ENCODE measurements around the gene WIF1.

WIF1 gene

GRCh38 chr12:65121049-65121955 lies at the start of gene WIF1:
Gene WIF1 (minus strand): TSS chr12:65121305. CDS start chr12:65121191, 114 bp downstream.
- DNase-seq: peak; percentile 5

GRCh38 chr12:65170209-65170881 lies 49.2 kb upstream of the WIF1 start:
- DNase-seq: peak; percentile 10

- peak; percentile 68 for DNase-seq
Observed at GRCh38 chr12:65169320-65170208, 48.5 kb upstream of the WIF1 start, which contains the start of gene LEMD3. Gene LEMD3 (plus strand): TSS chr12:65169583. CDS start chr12:65169597, 14 bp downstream.

- peak; percentile 38 for DNase-seq
Observed at GRCh38 chr12:65168681-65169319, 47.7 kb upstream of the WIF1 start.

GRCh38 chr12:65164774-65165173 lies 43.7 kb upstream of the WIF1 start:
- no peak for DNase-seq

- no peak for DNase-seq
Observed at GRCh38 chr12:65164244-65164643, 43.1 kb upstream of the WIF1 start.

- no peak for DNase-seq
Observed at GRCh38 chr12:65162609-65163008, 41.5 kb upstream of the WIF1 start.

- DNase-seq: no peak
Observed at GRCh38 chr12:65157091-65157490, 36.0 kb upstream of the WIF1 start.

- DNase-seq: no peak
Observed at GRCh38 chr12:65156366-65156841, 35.3 kb upstream of the WIF1 start.

- no peak for DNase-seq
Observed at GRCh38 chr12:65155784-65156183, 34.7 kb upstream of the WIF1 start.

- DNase-seq: no peak
Observed at GRCh38 chr12:65152596-65152995, 31.5 kb upstream of the WIF1 start.

GRCh38 chr12:65152012-65152411 lies 30.9 kb upstream of the WIF1 start:
- DNase-seq: no peak

GRCh38 chr12:65147312-65147905 lies 26.3 kb upstream of the WIF1 start:
- no peak for DNase-seq

GRCh38 chr12:65140738-65141137 lies 19.6 kb upstream of the WIF1 start:
- DNase-seq: no peak

GRCh38 chr12:65139389-65139788 lies 18.3 kb upstream of the WIF1 start:
- DNase-seq: no peak

GRCh38 chr12:65133879-65134278 lies 12.8 kb upstream of the WIF1 start:
- no peak for DNase-seq

GRCh38 chr12:65126482-65126881 lies 5.4 kb upstream of the WIF1 start:
- no peak for DNase-seq

- no peak for DNase-seq
Observed at GRCh38 chr12:65125975-65126374, 4.9 kb upstream of the WIF1 start.

- no peak for DNase-seq
Observed at GRCh38 chr12:65125247-65125646, 4.1 kb upstream of the WIF1 start.

- no peak for DNase-seq
Observed at GRCh38 chr12:65123435-65124063, 2.4 kb upstream of the WIF1 start.

GRCh38 chr12:65122703-65123102 lies 1.6 kb upstream of the WIF1 start:
- no peak for DNase-seq
